Measurements from ENCODE around the gene ASTN2. TPM values are rescaled to one million over a fixed set of nuclear protein-coding genes. Genes with fewer than 3 reads are reported as not detected.

Gene ASTN2
- total and polyA plus RNA-seq, 2 experiments from 2014 or later: 7.0 to 24.6 TPM

DNA sequence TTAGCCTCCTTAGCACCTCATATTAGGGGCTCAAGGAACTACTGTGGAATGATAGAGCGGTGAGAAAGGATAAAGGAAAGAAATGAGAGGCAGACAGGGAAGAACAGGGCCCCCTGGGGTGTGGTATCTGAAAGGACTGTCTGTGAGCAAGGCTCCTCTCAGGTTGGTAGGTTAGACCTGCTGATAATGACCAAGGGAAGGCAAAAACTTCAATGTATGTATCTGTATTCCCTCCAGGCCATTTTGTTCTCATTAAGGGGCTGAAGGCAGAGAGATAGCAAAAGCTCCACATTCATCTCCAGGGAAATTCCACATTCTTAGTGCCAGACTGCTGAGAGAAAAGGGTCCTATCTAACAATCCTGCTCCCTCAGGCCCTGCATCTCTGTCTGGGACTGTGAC, 699.1 kb downstream of the ASTN2 start:
- DNase-seq (ENCODE audit: low spot score): peak; percentile 57
- Mint-ChIP-seq H3K36me3 (ENCODE audit: low read depth) (no peaks in the 10 kb centered on the region), H3K27ac (no peak overlapping the region), H3K9me3 (no peaks in the 10 kb centered on the region), H3K4me3 (no peak overlapping the region), H3K27me3 (ENCODE audit: insufficient read depth, low read depth, poor library complexity) (no peaks in the 10 kb centered on the region), H3K4me1 (peaks cover 26% of the 10 kb centered on the region)
- Histone ChIP-seq H2AFZ (no peak overlapping the region), H3K79me2 (replicated peaks; ENCODE audit: insufficient read depth) (no peaks in the 10 kb centered on the region), H3K4me2 (peak overlapping the region; percentile 59; the same call in 1 of the 2 replicates), H3K4me1 (ENCODE audit: insufficient read depth) (peaks cover 19% of the 10 kb centered on the region), H3K9me2 (ENCODE audit: insufficient read depth) (peaks cover 10% of the 10 kb centered on the region; the same call in 1 of the 2 replicates), H3K4me3 (no peak overlapping the region), H3F3A (replicated peaks; ENCODE audit: low read depth) (no peaks in the 10 kb centered on the region), H3K27me3 (ENCODE audit: insufficient read depth) (no peaks in the 10 kb centered on the region), H3K36me3 (ENCODE audit: insufficient read depth) (no peaks in the 10 kb centered on the region), H3K27ac (ENCODE audit: low read depth) (no peak overlapping the region), H4K20me1 (replicated peaks; ENCODE audit: insufficient read depth) (0 out of 2 replicates have a peak, but pooled peaks cover 4% of the 10 kb centered on the region)
- TF ChIP-seq JUNB (IDR thresholded peaks at IDR 0.05; ENCODE audit: unreplicated experiment) (no peak), STAT1 (IDR thresholded peaks at IDR 0.05; ENCODE audit: unreplicated experiment) (no peak), ZNF331 (CRISPR knock-in tag; IDR thresholded peaks at IDR 0.05; ENCODE audit: low read depth) (no peak), EZH2phosphoT487 (IDR thresholded peaks at IDR 0.05; ENCODE audit: unreplicated experiment) (no peak), ETS1 (IDR thresholded peaks at IDR 0.05) (no peak), ZNF114 (CRISPR knock-in tag; IDR thresholded peaks at IDR 0.05) (no peak), NANOG (IDR thresholded peaks at IDR 0.05; ENCODE audit: borderline replicate concordance) (no peak), POLR2AphosphoS5 (IDR thresholded peaks at IDR 0.05; ENCODE audit: low read depth) (no peak), CREB1 (CRISPR knock-in tag; IDR thresholded peaks at IDR 0.05; ENCODE audit: low read depth) (no peak), EZH2 (IDR thresholded peaks at IDR 0.05; ENCODE audit: low read depth, unreplicated experiment) (no peak), REST (IDR thresholded peaks at IDR 0.05; ENCODE audit: unreplicated experiment) (no peak)
- TF ChIP-seq, protein P1, sequence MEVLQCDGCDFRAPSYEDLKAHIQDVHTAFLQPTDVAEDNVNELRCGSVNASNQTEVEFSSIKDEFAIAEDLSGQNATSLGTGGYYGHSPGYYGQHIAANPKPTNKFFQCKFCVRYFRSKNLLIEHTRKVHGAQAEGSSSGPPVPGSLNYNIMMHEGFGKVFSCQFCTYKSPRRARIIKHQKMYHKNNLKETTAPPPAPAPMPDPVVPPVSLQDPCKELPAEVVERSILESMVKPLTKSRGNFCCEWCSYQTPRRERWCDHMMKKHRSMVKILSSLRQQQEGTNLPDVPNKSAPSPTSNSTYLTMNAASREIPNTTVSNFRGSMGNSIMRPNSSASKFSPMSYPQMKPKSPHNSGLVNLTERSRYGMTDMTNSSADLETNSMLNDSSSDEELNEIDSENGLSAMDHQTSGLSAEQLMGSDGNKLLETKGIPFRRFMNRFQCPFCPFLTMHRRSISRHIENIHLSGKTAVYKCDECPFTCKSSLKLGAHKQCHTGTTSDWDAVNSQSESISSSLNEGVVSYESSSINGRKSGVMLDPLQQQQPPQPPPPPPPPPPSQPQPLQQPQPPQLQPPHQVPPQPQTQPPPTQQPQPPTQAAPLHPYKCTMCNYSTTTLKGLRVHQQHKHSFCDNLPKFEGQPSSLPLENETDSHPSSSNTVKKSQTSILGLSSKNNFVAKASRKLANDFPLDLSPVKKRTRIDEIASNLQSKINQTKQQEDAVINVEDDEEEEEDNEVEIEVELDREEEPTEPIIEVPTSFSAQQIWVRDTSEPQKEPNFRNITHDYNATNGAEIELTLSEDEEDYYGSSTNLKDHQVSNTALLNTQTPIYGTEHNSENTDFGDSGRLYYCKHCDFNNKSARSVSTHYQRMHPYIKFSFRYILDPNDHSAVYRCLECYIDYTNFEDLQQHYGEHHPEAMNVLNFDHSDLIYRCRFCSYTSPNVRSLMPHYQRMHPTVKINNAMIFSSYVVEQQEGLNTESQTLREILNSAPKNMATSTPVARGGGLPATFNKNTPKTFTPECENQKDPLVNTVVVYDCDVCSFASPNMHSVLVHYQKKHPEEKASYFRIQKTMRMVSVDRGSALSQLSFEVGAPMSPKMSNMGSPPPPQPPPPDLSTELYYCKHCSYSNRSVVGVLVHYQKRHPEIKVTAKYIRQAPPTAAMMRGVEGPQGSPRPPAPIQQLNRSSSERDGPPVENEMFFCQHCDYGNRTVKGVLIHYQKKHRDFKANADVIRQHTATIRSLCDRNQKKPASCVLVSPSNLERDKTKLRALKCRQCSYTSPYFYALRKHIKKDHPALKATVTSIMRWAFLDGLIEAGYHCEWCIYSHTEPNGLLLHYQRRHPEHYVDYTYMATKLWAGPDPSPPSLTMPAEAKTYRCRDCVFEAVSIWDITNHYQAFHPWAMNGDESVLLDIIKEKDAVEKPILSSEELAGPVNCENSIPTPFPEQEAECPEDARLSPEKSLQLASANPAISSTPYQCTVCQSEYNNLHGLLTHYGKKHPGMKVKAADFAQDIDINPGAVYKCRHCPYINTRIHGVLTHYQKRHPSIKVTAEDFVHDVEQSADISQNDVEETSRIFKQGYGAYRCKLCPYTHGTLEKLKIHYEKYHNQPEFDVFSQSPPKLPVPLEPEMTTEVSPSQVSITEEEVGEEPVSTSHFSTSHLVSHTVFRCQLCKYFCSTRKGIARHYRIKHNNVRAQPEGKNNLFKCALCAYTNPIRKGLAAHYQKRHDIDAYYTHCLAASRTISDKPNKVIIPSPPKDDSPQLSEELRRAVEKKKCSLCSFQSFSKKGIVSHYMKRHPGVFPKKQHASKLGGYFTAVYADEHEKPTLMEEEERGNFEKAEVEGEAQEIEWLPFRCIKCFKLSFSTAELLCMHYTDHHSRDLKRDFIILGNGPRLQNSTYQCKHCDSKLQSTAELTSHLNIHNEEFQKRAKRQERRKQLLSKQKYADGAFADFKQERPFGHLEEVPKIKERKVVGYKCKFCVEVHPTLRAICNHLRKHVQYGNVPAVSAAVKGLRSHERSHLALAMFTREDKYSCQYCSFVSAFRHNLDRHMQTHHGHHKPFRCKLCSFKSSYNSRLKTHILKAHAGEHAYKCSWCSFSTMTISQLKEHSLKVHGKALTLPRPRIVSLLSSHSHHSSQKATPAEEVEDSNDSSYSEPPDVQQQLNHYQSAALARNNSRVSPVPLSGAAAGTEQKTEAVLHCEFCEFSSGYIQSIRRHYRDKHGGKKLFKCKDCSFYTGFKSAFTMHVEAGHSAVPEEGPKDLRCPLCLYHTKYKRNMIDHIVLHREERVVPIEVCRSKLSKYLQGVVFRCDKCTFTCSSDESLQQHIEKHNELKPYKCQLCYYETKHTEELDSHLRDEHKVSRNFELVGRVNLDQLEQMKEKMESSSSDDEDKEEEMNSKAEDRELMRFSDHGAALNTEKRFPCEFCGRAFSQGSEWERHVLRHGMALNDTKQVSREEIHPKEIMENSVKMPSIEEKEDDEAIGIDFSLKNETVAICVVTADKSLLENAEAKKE (CRISPR knock-in tag; IDR thresholded peaks at IDR 0.05): no peak
- TF ChIP-seq, protein P2, sequence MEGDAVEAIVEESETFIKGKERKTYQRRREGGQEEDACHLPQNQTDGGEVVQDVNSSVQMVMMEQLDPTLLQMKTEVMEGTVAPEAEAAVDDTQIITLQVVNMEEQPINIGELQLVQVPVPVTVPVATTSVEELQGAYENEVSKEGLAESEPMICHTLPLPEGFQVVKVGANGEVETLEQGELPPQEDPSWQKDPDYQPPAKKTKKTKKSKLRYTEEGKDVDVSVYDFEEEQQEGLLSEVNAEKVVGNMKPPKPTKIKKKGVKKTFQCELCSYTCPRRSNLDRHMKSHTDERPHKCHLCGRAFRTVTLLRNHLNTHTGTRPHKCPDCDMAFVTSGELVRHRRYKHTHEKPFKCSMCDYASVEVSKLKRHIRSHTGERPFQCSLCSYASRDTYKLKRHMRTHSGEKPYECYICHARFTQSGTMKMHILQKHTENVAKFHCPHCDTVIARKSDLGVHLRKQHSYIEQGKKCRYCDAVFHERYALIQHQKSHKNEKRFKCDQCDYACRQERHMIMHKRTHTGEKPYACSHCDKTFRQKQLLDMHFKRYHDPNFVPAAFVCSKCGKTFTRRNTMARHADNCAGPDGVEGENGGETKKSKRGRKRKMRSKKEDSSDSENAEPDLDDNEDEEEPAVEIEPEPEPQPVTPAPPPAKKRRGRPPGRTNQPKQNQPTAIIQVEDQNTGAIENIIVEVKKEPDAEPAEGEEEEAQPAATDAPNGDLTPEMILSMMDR (conservative IDR thresholded peaks at IDR 0.05; ENCODE audit: low read depth in 2 of 2): no peak
- peak; percentile 79 for ATAC-seq

Measured in GM23338 (cell line).